Daoy (cell line): ENCODE data around the gene MEIKIN. TPM values are rescaled to one million over a fixed set of nuclear protein-coding genes. Genes with fewer than 3 reads are reported as not detected.

ENCODE experiments used
- DNase-seq: peaks from one replicate; pipeline ENCODE4 v3.0.0-alpha.2; 2015; ENCODE audit warnings: low read depth
- total RNA-seq: library from RNA; depleted of rRNA; stranded (reverse); fragments of >200 nt; shearing (Covaris generic); gene quantifications from 2 replicates; pipeline ENCODE4 v1.2.3, GENCODE V29; 2014

MEIKIN gene
- total RNA-seq, 1 experiment from 2014 or later, result not detected

DNA sequence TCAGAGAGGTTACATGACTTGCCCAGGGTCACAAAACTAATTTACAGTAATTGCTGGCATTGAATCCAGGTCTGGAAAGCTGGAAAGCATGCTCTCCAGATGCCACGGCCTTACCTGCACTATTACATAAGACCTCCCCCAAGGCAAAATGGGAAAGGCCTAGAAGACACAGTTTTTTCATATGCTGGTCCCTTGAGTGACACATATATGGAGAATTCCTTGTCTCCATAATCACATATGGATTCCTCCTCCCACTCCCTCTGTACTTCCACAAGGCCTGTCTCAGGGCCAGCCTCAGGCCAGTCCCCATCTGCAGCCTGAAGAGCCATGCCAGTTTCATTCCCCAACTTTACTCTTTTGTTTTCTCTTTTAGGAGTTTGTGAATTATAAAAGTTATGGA, 28.6 kb upstream of the MEIKIN start:
- DNase-seq, result no peak

- no peak for DNase-seq
These were observed 27.7 kb upstream of the MEIKIN start for GRCh38 chr5:131973089-131973712.

DNA sequence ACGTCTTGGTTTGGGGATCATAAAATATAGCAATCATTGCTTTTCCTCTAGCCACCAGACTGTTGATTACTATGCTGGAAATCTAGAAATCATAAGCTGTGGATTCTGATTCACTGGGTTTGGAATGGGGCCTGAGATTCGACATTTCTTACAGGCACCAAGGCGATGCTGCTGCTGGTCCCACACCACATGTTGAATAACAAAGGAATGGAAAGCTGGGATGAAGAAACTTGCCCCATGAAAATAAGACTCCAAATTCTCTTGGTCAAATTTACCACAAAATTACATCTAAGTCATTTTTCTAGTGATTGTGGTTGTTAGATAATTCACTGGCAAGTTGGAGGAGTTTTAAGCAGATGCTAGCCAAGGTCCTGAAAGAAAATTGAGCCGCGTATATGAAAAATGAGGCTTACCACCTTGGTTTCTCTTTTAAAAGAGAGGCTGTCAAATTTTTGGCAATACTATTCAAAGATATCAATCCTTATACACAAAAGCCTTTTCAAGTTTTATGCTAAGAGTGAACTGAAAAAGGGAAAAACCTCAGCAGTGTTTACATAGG, 23.0 kb upstream of the MEIKIN start:
- DNase-seq, result no peak

GRCh38 chr5:131966551-131966950, 21.1 kb upstream of the MEIKIN start:
- no peak for DNase-seq

GRCh38 chr5:131965826-131966415, 20.5 kb upstream of the MEIKIN start:
- no peak for DNase-seq

- no peak for DNase-seq
These were observed 14.4 kb upstream of the MEIKIN start for GRCh38 chr5:131959906-131960305.

DNA sequence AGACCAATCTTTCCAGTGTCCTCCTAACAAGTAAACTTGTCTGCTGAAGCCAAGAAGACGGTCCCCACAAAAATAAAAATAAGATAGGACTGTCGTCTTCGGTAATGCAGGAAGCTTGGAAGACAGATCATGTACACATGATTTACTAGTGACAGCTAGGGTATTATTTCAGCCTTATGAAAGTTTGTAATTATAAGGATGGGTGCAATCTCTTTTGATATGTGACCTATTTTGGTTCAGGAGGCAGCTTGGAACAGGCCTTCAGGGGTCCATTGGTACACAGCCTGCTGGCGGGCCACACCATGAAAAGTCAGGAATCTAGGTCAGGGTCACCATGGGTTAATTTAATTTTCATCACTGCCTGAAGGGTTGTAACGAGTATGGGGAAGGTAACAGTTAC, 13.7 kb upstream of the MEIKIN start:
- DNase-seq, result no peak

- DNase-seq, result no peak
These were observed 12.4 kb upstream of the MEIKIN start for GRCh38 chr5:131957721-131958441.

DNA sequence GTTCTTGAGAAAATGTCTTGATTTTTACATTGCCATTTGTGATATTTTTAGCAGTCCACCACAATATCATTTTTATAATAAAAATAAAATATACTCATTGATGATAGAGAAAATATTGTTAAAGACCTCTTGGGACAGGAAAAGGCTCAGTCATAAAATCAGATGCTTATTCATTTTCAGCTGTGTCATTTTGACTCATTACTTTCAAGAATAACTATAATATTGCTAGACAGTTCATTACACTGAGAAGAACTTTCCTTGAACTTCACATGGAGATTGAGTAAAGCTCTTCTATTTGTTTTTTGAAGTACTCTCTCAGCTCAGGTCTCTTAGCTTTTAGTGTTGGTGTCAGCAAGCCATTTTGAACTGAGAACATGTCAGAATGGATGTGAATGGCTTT, 8.5 kb upstream of the MEIKIN start:
- DNase-seq, result no peak

- no peak for DNase-seq
These were observed 6.9 kb upstream of the MEIKIN start for GRCh38 chr5:131952301-131952857.

- no peak for DNase-seq
These were observed 5.2 kb upstream of the MEIKIN start for GRCh38 chr5:131950706-131951105.

DNA sequence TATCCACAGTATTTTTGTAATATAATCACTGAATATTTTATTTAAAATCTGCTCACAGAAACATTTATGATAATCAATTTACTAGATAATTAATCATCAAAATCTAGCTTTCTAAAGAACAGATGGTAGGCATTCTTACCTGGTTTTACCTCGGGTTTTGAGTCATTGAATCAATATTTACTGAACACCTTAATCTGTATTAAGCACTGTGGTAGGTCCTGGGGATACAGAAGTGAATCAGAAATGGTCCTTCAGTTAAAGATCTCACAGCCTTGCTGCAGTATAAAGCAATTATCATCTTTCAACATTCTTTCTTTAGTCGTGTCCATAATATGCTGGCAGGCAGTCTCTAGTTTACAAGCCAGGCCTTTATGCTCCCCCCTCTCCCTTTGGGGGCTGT, 2.0 kb upstream of the MEIKIN start:
- no peak for DNase-seq

GRCh38 chr5:131944702-131945550, 537 bp downstream of the MEIKIN start:
- no peak for DNase-seq

DNA sequence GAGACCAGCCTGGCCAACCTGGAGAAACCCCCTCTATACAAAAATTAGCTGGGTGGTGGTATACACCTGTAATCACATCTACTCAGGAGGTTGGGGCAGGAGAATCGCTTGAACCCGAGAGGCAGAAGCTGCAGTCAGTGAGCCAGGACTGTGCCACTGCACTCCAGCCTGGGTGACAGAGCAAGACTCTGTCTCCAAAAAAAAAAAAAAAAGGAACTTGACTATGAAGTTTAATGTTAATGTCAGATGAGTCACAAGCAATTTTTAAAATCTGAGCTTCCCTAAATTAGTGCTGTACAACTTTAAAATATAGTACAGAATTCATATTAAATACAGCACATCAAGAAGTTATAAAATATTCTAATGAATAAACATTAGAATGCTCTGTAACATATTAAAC, 1.5 kb downstream of the MEIKIN start:
- DNase-seq, result no peak

DNA sequence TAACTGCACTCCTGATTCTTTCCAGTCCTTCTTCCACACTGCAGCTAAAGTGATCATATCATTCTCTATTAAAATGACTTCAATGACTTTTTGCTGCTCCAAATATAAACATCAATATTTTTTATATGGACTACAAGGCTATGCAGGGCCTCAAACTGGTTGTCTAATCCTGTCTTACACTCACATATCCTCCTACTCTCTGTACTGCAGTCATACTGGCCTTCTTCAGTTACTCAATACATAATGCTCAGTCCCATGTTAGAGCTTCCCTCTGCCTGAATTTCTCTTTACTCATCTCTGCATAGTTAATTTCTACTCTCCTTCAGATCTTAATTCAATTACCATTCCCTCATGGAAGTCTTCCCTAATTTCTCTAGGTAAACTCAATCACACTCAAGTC, 3.4 kb downstream of the MEIKIN start:
- DNase-seq, result no peak

GRCh38 chr5:131939690-131940345, 5.6 kb downstream of the MEIKIN start:
- no peak for DNase-seq

DNA sequence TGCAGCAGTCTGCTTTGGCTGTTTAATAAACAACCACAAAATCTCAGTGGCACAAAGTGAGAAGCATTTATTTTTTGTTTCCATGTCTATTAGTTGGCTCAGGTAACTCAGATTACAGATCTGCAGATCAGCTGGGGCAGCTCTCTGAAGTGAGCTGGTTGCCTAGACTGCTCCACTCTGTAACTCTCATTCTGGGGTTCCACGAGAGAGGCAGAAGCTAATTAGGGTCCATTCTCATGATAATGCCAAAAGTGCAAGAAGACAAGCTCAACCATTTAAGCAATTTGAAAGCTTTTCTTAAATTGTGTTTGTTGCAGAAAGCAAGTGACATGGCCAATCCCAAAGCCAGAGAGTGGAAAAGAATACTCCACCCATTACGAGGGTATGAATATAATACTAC, 13.2 kb downstream of the MEIKIN start:
- DNase-seq, result no peak

DNA sequence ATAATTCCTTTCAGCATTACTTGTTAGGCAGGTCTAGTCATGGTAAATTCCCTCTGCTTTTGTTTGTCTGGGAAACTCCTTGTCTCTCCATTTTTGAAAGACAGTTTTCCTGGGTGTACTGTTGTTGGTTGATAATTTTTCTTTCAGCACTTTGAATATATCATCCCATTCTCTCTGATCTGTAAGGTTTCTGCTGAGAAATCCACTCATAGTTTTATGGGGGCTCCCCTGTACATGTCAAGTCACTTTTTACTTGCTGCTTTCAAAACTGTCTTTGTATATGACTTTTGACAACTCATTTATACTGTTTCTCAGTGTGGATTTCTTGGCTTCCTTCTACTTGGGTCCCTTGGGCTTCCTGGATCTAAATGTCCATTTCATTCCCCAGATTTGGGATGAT, 16.5 kb downstream of the MEIKIN start:
- DNase-seq, result no peak

GRCh38 chr5:131926168-131926567, 19.3 kb downstream of the MEIKIN start:
- no peak for DNase-seq

GRCh38 chr5:131916481-131916880, 29.0 kb downstream of the MEIKIN start:
- no peak for DNase-seq

DNA sequence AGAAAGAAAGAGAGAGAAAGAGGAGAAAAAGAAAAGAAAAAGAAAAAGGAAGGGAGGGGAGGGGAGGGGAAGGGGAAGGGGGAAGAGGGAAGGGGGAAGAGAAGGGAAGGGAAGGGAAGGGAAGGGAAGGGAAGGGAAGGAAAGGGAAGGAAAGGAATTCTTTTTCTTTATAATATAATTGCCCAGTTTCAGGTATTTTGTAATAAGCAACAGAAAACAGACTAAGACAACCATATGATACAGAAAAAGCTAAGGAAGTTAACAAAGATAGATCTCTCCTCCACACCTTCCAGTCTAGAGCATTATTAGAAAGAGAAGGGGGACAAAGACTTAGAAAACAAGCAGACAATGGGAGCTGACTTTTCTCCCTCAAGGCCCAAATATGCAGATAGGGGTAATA, 31.0 kb downstream of the MEIKIN start:
- DNase-seq, result no peak
